ENCODE data around the gene ST7. TPM values are rescaled to one million over a fixed set of nuclear protein-coding genes. Genes with fewer than 3 reads are reported as not detected.

ST7 gene
- total RNA-seq (2021; fragmentation: NEBNext Ultra II Directional; extraction: Animal tissue kit (Norgen Biotek cat#: 25700)) (17.4 and 18.0 TPM in 2 replicates), polyA plus RNA-seq (2011; rRNA removed) (10.1 and 16.3 TPM in 2 replicates), polyA minus RNA-seq (2011; rRNA and poly(A)+ RNA removed) (19.0 and 22.6 TPM in 2 replicates)
- 10.8 TPM for polyA plus RNA-seq (2011; cell fraction: cytosol; rRNA removed)
- 9.2 TPM for polyA plus RNA-seq (2011; cell fraction: nucleus; rRNA removed)
- 11.2 to 15.5 TPM (median 12.8 TPM) in 4 replicates for polyA plus RNA-seq (2012, experiment 1 of 2)
- polyA plus RNA-seq (2012, experiment 2 of 2): 9.4 TPM
- 16.7 TPM for polyA plus RNA-seq (2013, experiment 1 of 2)
- polyA plus RNA-seq (2013, experiment 2 of 2): 18.0 TPM
- polyA minus RNA-seq (2011; cell fraction: cytosol; rRNA and poly(A)+ RNA removed): 11.4 TPM
- 29.3 TPM for polyA minus RNA-seq (2011; cell fraction: nucleus; rRNA and poly(A)+ RNA removed)
- long read RNA-seq, experiment 1, partial matches to known transcripts: 12 of 21 reads
- long read RNA-seq, experiment 1, other reads (novel, unspliced or antisense): 5 of 21 reads
- long read RNA-seq, experiment 2, partial matches to known transcripts: 1 of 5 reads
- long read RNA-seq, experiment 2, other reads (novel, unspliced or antisense): 3 of 5 reads

- Histone ChIP-seq H2BK120ac (replicated peaks; ENCODE audit: low read depth, low read length) (no peak within 1 kb of the TSS), H2BK12ac (ENCODE audit: low read depth, low read length) (peak within 1 kb of the TSS; percentile 71), H3K4me1 (replicated peaks in 1 of 4; ENCODE audit: control insufficient read depth in 3 of 4, insufficient read depth in 4 of 4, low read length in 3 of 4) (peaks cover 0 to 11% (median 5%) of the 10 kb centered on the region in 4 experiments; a peak in 3 of 7 replicates), H4K8ac (ENCODE audit: extremely low read depth, insufficient read depth, low read length) (peak within 1 kb of the TSS; percentile 97), H2BK5ac (ENCODE audit: low read depth, low read length) (peak within 1 kb of the TSS; percentile 96), H4K91ac (replicated peaks; ENCODE audit: insufficient read length, low read length) (peak within 1 kb of the TSS; percentile 68), H3K23me2 (ENCODE audit: low read depth, low read length) (peaks cover 3% of the 10 kb centered on the region), H3K4me2 (ENCODE audit: insufficient read depth in 1 of 2, low read depth in 2 of 2, low read length in 2 of 2) (peak within 1 kb of the TSS; percentile 85 to 95), H3K14ac (ENCODE audit: insufficient read length) (peak within 1 kb of the TSS; percentile 3), H3K79me1 (ENCODE audit: low read depth, low read length) (no peaks in the 10 kb centered on the region), H3K18ac (ENCODE audit: extremely low read depth, low read length) (peak within 1 kb of the TSS; percentile 94), H3K79me2 (ENCODE audit: control insufficient read depth in 1 of 2, insufficient read depth in 2 of 2, low read length in 2 of 2) (peaks cover 0 to 24% of the 10 kb centered on the region in 2 experiments; a peak in 2 of 4 replicates), H3K4me3 (ENCODE audit: extremely low read depth in 1 of 4, insufficient read depth in 2 of 4, low read depth in 3 of 4, low read length in 4 of 4) (peak within 1 kb of the TSS; percentile 80 to 97 (median 89)), H2AFZ (ENCODE audit: low read length) (peak within 1 kb of the TSS; percentile 100), H3K56ac (replicated peaks; ENCODE audit: insufficient read length, low read depth, low read length) (peak within 1 kb of the TSS; percentile 89), H2BK15ac (ENCODE audit: low read length) (peak within 1 kb of the TSS; percentile 19; the same call in 1 of the 2 replicates), H4K5ac (ENCODE audit: insufficient read length, low read depth, low read length) (peak within 1 kb of the TSS; percentile 97), H3K9ac (replicated peaks in 1 of 4; ENCODE audit: extremely low read depth in 1 of 4, low read depth in 3 of 4, low read length in 3 of 4) (peak within 1 kb of the TSS; percentile 90 to 98 (median 96)), H3K27me3 (replicated peaks in 1 of 4; ENCODE audit: control insufficient read depth in 3 of 4, extremely low read depth in 1 of 4, insufficient read depth in 3 of 4, low read length in 3 of 4) (no peaks in the 10 kb centered on the region), H3K9me3 (ENCODE audit: insufficient read depth in 2 of 2, low read depth in 1 of 2, low read length in 1 of 2) (no peaks in the 10 kb centered on the region), H3K23ac (ENCODE audit: insufficient read length) (no peak within 1 kb of the TSS), H3K36me3 (ENCODE audit: control insufficient read depth in 2 of 4, insufficient read depth in 4 of 4, low read length in 3 of 4) (no peaks in the 10 kb centered on the region), H2AK5ac (ENCODE audit: low read depth, low read length) (no peak within 1 kb of the TSS), H3K27ac (ENCODE audit: low read depth, low read length) (peak within 1 kb of the TSS; percentile 94), H2BK20ac (ENCODE audit: low read length) (no peak within 1 kb of the TSS), H3K4ac (replicated peaks; ENCODE audit: insufficient read length, low read depth, low read length) (no peak within 1 kb of the TSS), H4K20me1 (replicated peaks in 1 of 2; ENCODE audit: control insufficient read depth in 1 of 2, insufficient read depth in 2 of 2, low read length in 2 of 2) (no peaks in the 10 kb centered on the region)
- 2% methylated on average over 62 of the region's 77 CpGs; no CpG with 5 or more reads in 1 of the 2 experiments for WGBS, 2 experiments (ENCODE audit: extremely low coverage in 1 of 2, insufficient coverage in 1 of 2, insufficient read length in 1 of 2, insufficient replicate concordance in 2 of 2, low coverage in 1 of 2, low lambda C conversion rate in 2 of 2, missing lambda C conversion rate in 1 of 2)
- no peak for FAIRE-seq
- DNase-seq (ENCODE audit: low read depth in 1 of 2, low spot score in 2 of 2): peak in 1 of 2 experiments; percentile 73
- ChIA-PET POLR2A (ENCODE audit: partially characterized antibody) (interaction anchor here (0.6 to 3.4 kb wide), 9 partner anchors 9 to 155 kb away, joined by 3 to 34 read pairs (median 4); no protein-coding TSS in a partner anchor), CTCF (ENCODE audit: partially characterized antibody) (interaction anchor here (0.6 to 2.7 kb wide), 6 partner anchors 14 to 259 kb away, joined by 3 to 10 read pairs (median 3); no protein-coding TSS in a partner anchor)
- TF ChIP-seq KDM4A (IDR thresholded peaks at IDR 0.05; ENCODE audit: low read depth, low read length, severe bottlenecking): peak; percentile 52
- TF ChIP-seq RBBP5 (IDR thresholded peaks at IDR 0.05; ENCODE audit: borderline replicate concordance, low read depth, low read length): no peak
- no peak for TF ChIP-seq JUN (IDR thresholded peaks at IDR 0.05; ENCODE audit: low read depth, low read length)
- TF ChIP-seq GABPA (IDR thresholded peaks at IDR 0.05; ENCODE audit: borderline replicate concordance, insufficient read depth, low read length): no peak
- no peak for TF ChIP-seq SAP30 (IDR thresholded peaks at IDR 0.05; ENCODE audit: insufficient read depth, insufficient replicate concordance, low read length)
- no peak for TF ChIP-seq HDAC2 (IDR thresholded peaks at IDR 0.05; ENCODE audit: borderline replicate concordance in 1 of 2, low read depth in 2 of 2, low read length in 2 of 2)
- TF ChIP-seq CBX5 (IDR thresholded peaks at IDR 0.05; ENCODE audit: low read depth, low read length): no peak
- peak; percentile 85 for TF ChIP-seq PHF8 (conservative IDR thresholded peaks at IDR 0.05; ENCODE audit: low read depth, low read length)
- TF ChIP-seq POLR2A (IDR thresholded peaks at IDR 0.05; ENCODE audit: control extremely low read depth in 1 of 2, low read depth in 2 of 2, low read length in 2 of 2): peak; percentile 44 to 60
These were observed at the start of gene ST7 for GRCh38 chr7:116953372-116953905. TSS of gene ST7 (plus strand) at chr7:116953501. CDS start at chr7:116953541, 40 bp downstream.

Measured in H1 (cell line).